Transverse colon (tissue), 4 donors: ENCODE results near the gene ERBB3.
A peak's percentile ranks its signal among the peaks of the same experiment; 100 is the strongest.

Experiments
- CTCF ChIP-seq, 5 experiments: fragments of 200-600 bp in 3 of 5; fragments of 450-650 bp in 2 of 5; sonication (generic) in 3 of 5; IDR thresholded peaks; 1 replicate in 2 of 5; 2 replicates in 3 of 5; pipeline ENCODE4 v1.5.1; 2016 to 2017; ENCODE audit warnings: antibody characterized with exemption in 5 of 5, inconsistent platforms in 3 of 5, mild to moderate bottlenecking in 2 of 5, moderate library complexity in 1 of 5
- EP300 ChIP-seq: sonication (generic); formaldehyde crosslinking; IDR thresholded peaks from one replicate; pipeline ENCODE4 v1.6.1; 2017; ENCODE audit warnings: antibody characterized with exemption, low read depth
- POLR2A ChIP-seq: fragments of 450-650 bp; IDR thresholded peaks from one replicate; pipeline ENCODE4 v1.6.1; 2016; ENCODE audit warnings: antibody characterized with exemption, mild to moderate bottlenecking, moderate library complexity
- POLR2AphosphoS5 ChIP-seq, 3 donors: sonication (generic); formaldehyde crosslinking; IDR thresholded peaks; one replicate each; pipeline ENCODE4 v1.6.1; 2016; ENCODE audit warnings: antibody characterized with exemption in 3 of 3

- TF ChIP-seq CTCF (IDR thresholded peaks at IDR 0.05) (peak; percentile 57 to 96 (median 59)), POLR2A (peak; percentile 59), POLR2AphosphoS5 (IDR thresholded peaks at IDR 0.05) (peak in 2 of 3 donors; percentile 40 to 69), EP300 (no peak)
These were observed 71.7 kb downstream of the ERBB3 start for GRCh38 chr12:56151672-56152131.
